K562 (cell line): ENCODE results near the gene CEP131. TPM values are rescaled to one million over a fixed set of nuclear protein-coding genes. Genes with fewer than 3 reads are reported as not detected.

Experiments
- ATF7 ChIP-seq: fragments of 450-650 bp; IDR thresholded peaks from 2 replicates; pipeline ENCODE4 v1.7.1; 2014; ENCODE audit warnings: mild to moderate bottlenecking, moderate library complexity
- GATAD2A ChIP-seq: fragments of 450-650 bp; IDR thresholded peaks from 2 replicates; pipeline ENCODE4 v1.6.1; 2017
- RBM17 ChIP-seq: fragments of 200-400 bp; formaldehyde crosslinking; IDR thresholded peaks from 2 replicates; pipeline ENCODE4 v1.6.1; 2017; ENCODE audit warnings: low read depth, mild to moderate bottlenecking, low read length, borderline replicate concordance
- RFX7 ChIP-seq: fragments of 250-450 bp; sonication (Bioruptor Pico); IDR thresholded peaks from 2 replicates; pipeline ENCODE4 v1.5.1; 2021; ENCODE audit warnings: mild to moderate bottlenecking
- RREB1 ChIP-seq: fragments of 250-450 bp; sonication (Bioruptor Pico); IDR thresholded peaks from 2 replicates; pipeline ENCODE4 v1.4.0; 2020
- THAP7 ChIP-seq: fragments of 250-450 bp; sonication (Bioruptor Pico); IDR thresholded peaks from 2 replicates; pipeline ENCODE4 v1.5.0; 2021
- polyA plus RNA-seq, 8 experiments: library from polyadenylated mRNA; depleted of rRNA in 4 of 8; stranded (reverse) in 5 of 8; unstranded in 3 of 8; fragments of >200 nt; fragmentation: Nextera tagmentation in 2 of 8; fragmentation: Illumina TruSeq in 1 of 8; extraction: Ambion mirVana in 2 of 8; extraction: Trizol in 1 of 8; gene quantifications; 2 replicates each; pipeline versions ENCODE4 v1.2.1 to v1.2.3, GENCODE V29; 2011 to 2014; ENCODE audit warnings: inconsistent platforms in 1 of 8, missing spikeins in 1 of 8
- total RNA-seq, 7 experiments: library from RNA; depleted of rRNA in 6 of 7; stranded (reverse); fragments of >200 nt in 6 of 7; fragmentation: Illumina TruSeq in 2 of 7; extraction: Trizol in 2 of 7; gene quantifications; 2 replicates each; pipeline versions ENCODE4 v1.2.1 to v1.2.3, GENCODE V29; 2011 to 2021; ENCODE audit warnings: low replicate concordance in 1 of 7

Gene CEP131
- total and polyA plus RNA-seq, 9 of the 15 experiments (the other 6 are each of a cell fraction or from before 2014, with no cell fraction given), result 0.24 to 21.2 (median 2.3) TPM

GRCh38 chr17:81200695-81201580 lies 21.8 kb downstream of the CEP131 start (continued):
- no peak for TF ChIP-seq THAP7 (CRISPR knock-in tag)
- TF ChIP-seq ATF7, result no peak
- TF ChIP-seq RBM17, result no peak
- TF ChIP-seq RREB1 (CRISPR knock-in tag), result no peak
- TF ChIP-seq GATAD2A, result no peak
- no peak for TF ChIP-seq RFX7
